Measurements from ENCODE around the gene DFFB.
A peak's percentile ranks its signal among the peaks of the same experiment; 100 is the strongest.

DFFB gene

DNA sequence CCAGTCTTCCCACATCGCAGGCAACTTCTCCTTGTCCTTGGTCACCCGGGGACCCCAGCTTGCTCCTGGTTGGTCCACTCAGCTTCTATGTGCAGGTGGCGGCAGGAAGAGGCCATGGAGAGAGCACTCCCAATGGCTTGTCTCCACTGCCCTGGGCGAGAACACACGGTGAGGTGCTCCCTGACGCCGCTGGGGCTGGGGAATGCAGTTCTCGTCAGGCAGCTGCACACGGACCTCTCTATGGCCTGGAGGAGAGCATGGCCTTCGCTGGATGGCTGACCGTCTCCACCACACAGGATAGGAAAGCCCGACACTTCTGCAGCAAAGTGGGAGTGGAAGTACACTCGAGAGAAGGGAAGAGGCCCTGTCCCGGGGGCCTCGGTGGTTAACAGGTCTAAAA is 31.0 kb downstream of the DFFB start:
- in situ Hi-C loops (cut with MboI; ENCODE audit: low sequenced_read_pairs): no loop called here
- DNase-seq (ENCODE audit: low spot score in 2 of 2): no peak

DNA sequence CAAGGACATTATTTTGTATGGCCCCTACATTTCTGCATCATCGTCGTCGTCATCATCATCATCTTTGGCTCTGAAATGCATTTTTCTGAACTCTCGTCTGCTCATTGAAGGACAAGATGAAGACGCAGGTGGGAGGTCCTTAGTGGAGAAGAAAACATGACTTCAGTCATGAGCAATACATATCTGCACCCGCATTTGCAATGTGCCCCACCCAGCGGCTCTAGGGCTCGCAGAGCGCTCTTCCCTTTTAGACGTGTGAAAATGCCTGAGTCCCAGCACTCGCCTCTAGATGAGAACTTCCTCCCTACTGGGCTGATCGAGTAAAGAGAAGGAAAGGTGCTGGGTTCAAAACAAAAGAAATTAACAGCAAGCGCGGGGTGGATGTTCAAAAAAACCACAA is 32.7 kb downstream of the DFFB start:
- no peak for DNase-seq (ENCODE audit: low spot score in 2 of 2)
- no peaks in the 10 kb centered on the region for H3K27me3 ChIP-seq (ENCODE audit: low read depth)
- in situ Hi-C loops (cut with MboI; ENCODE audit: low sequenced_read_pairs): no loop called here

More for the DNA sequence above, 31.0 kb downstream of the DFFB start:
- Histone ChIP-seq H3K4me1 (no peaks in the 10 kb centered on the region), H3K9me3 (no peaks in the 10 kb centered on the region), H3K36me3 (replicated peaks) (peaks cover 43% of the 10 kb centered on the region), H3K4me3 (no peak overlapping the region), H3K27me3 (ENCODE audit: low read depth) (no peaks in the 10 kb centered on the region)

DNA sequence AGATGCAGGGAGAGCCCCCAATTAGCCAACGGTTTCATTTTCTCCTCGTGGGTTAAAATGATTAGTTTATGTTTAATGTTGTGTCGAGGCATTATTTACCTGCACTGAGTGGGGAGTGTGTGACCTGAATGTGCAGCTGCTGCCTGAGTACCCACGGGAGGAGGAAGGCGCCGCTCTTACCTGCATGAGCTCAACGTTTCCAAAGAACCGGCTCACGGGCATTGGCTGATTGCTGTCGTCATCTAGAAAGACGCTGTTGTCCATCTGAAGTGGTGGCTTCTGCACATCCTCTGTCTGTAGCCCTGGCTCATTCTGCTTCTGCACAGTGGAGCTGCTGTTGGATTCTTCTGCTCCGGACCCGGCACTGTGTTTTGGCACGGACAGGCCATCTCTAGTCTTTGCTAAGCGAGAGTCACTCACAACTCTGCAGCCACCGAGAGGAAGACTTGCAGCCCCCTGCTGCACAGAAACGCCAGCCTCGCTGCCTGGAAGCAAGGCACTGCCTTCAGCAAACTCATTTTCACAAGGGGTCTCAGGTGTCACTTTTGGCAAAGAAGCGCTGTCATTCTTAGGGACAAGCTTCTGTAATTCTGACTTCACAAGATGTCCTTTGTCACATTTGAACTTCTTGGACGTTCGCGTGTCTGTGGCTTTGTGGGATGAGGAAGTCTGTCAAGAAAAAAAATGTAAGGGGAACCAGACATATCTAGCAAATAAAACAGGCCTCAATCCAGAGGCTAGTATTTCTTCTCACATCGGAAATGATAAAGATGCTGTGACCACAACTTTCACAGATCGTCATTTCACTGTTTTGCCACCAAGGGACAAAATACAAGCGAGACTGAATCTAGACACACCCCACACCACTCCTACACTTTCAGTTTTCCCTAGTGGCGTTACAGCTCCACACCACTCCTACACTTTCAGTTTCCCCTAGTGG is 33.4 kb downstream of the DFFB start:
- in situ Hi-C loops (cut with MboI; ENCODE audit: low sequenced_read_pairs): no loop called here
- no peak for DNase-seq (ENCODE audit: low spot score in 2 of 2)
- no peak overlapping the region for H3K4me3 ChIP-seq
- H3K4me1 ChIP-seq: no peaks in the 10 kb centered on the region
- H3K27me3 ChIP-seq (ENCODE audit: low read depth): no peaks in the 10 kb centered on the region
- no peaks in the 10 kb centered on the region for H3K9me3 ChIP-seq
- H3K36me3 ChIP-seq (replicated peaks): peaks cover 48% of the 10 kb centered on the region

More for the DNA sequence above, 32.7 kb downstream of the DFFB start:
- Histone ChIP-seq H3K4me1 (no peaks in the 10 kb centered on the region), H3K36me3 (replicated peaks) (peaks cover 46% of the 10 kb centered on the region), H3K9me3 (no peaks in the 10 kb centered on the region), H3K4me3 (no peak overlapping the region)

DNA sequence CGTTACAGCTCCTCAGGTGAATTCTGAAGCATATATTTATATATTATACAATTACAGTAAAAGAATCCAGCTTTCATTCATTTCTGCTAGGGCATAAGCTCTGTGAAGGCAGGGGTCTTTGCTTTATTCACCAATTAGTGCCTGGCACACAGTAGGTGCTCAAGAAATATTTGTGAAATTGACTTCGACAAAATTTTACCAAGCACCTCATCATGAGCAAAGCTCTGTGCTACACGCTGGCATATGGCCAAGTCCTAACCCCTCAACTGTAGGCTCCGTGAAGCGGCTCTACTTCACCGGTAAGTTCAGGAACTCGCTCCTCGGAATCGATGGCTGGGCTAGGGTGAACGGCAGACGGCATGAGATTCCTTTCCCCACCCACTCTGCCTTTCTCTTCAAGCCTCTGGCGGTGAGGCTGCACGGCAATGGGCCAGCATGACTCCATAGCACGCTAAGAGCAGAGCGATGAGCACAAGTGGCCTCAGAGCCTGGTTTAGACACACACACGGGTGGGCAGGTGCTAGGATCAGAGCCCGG is 34.1 kb downstream of the DFFB start:
- peaks cover 47% of the 10 kb centered on the region for H3K36me3 ChIP-seq (replicated peaks)
- DNase-seq (ENCODE audit: low spot score in 2 of 2): no peak

DNA sequence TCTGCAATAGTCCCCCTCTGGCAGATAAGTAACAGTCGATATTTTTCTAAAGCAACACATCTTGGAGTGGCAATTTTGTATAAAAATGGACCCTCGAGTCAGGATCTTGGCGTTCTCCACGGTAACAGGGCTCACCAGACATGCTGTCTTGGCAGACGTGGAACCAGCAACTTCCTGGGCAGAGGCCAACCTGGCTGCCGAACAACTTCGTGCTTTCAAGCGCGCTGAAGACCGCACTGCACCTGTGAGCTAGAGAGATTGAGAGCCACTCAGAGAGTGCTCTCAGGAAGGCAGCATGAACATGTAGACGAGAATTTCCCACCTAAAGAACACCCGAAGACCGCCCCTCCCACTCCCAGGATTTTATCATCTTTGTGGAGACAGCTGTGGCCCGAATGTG is 35.5 kb downstream of the DFFB start:
- Histone ChIP-seq H3K27me3 (ENCODE audit: low read depth) (no peaks in the 10 kb centered on the region), H3K4me3 (no peak overlapping the region), H3K36me3 (replicated peaks) (peaks cover 41% of the 10 kb centered on the region), H3K4me1 (no peaks in the 10 kb centered on the region), H3K9me3 (no peaks in the 10 kb centered on the region; the same call in 1 of the 2 replicates)
- no peak for DNase-seq (ENCODE audit: low spot score in 2 of 2)
- in situ Hi-C loops (cut with MboI; ENCODE audit: low sequenced_read_pairs): no loop called here

More for the DNA sequence above, 34.1 kb downstream of the DFFB start:
- Histone ChIP-seq H3K27me3 (ENCODE audit: low read depth) (no peaks in the 10 kb centered on the region), H3K4me1 (no peaks in the 10 kb centered on the region), H3K9me3 (no peaks in the 10 kb centered on the region), H3K4me3 (no peak overlapping the region)
- in situ Hi-C loops (cut with MboI; ENCODE audit: low sequenced_read_pairs): no loop called here

- no peak for DNase-seq (ENCODE audit: low spot score in 2 of 2)
- in situ Hi-C loops (cut with MboI; ENCODE audit: low sequenced_read_pairs): no loop called here
- Histone ChIP-seq H3K9me3 (peaks cover under 1% of the 10 kb centered on the region; the same call in 1 of the 2 replicates), H3K4me3 (no peak overlapping the region), H3K27me3 (ENCODE audit: low read depth) (no peaks in the 10 kb centered on the region), H3K36me3 (replicated peaks) (peaks cover 39% of the 10 kb centered on the region), H3K4me1 (no peaks in the 10 kb centered on the region)
Measured at GRCh38 chr1:3893190-3893589, 35.9 kb downstream of the DFFB start.

DNA sequence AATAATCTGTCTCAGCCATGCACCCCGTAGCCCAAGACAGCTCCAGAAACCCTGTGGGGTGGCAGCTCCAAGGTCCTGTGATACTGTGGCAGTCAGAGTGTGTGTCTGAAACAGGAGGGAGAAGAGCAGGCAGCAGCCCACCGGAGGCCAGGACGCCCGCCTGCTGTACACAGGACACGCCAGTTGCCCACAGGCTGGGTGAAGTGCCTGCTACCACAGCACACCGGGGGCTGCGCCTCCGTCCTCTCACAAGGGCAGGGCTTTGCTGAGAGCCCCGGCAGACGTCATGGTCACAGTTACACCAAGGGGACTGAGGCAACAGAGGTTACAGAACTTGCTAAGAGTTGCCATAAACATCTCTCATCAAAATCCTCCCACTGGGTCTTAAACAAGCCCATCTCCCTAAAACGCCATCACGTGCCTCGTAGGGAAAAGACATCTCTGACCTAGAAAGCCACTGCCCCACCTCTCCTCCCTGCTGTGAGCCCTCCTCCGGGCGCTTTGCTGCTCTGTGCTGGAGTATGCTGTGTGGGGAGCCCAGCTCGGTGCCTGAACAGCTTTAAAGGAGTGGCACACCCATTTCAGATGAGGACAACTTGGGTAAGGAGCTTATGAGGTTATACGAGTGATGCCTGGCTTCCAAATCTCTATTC is 37.5 kb downstream of the DFFB start:
- Histone ChIP-seq H3K27me3 (ENCODE audit: low read depth) (no peaks in the 10 kb centered on the region), H3K4me1 (no peaks in the 10 kb centered on the region), H3K36me3 (replicated peaks) (peaks cover 34% of the 10 kb centered on the region), H3K9me3 (peaks cover 5% of the 10 kb centered on the region), H3K4me3 (no peak overlapping the region)
- DNase-seq (ENCODE audit: low spot score in 2 of 2): no peak
- in situ Hi-C loops (cut with MboI; ENCODE audit: low sequenced_read_pairs): no loop called here

- Histone ChIP-seq H3K36me3 (replicated peaks) (peaks cover 30% of the 10 kb centered on the region), H3K27me3 (ENCODE audit: low read depth) (no peaks in the 10 kb centered on the region)
- no peak for DNase-seq (ENCODE audit: low spot score in 2 of 2)
Measured at GRCh38 chr1:3895279-3895950, 38.1 kb downstream of the DFFB start.

DNA sequence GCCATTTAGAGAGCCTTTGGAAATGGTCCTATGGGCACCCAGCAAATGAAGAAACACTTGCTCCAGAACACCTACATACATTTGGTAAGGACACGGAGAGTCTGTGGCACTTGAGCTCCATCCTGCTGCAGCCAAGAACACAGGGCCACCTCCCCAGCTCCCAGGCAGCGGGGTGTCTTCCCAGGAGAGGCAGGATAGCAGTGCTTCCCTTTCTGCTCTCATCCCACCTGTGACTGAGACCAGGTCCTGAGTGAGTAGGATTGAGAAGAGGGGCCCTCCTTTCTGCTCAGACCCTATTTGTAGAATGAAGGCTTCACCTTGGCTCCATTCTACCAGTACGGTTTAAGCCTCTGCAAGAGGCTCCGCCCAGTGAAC is 38.7 kb downstream of the DFFB start:
- no peak overlapping the region for H3K4me3 ChIP-seq
- in situ Hi-C loops (cut with MboI; ENCODE audit: low sequenced_read_pairs): no loop called here
- H3K4me1 ChIP-seq: no peaks in the 10 kb centered on the region
- peaks cover 5% of the 10 kb centered on the region for H3K9me3 ChIP-seq
- H3K27me3 ChIP-seq (ENCODE audit: low read depth): no peaks in the 10 kb centered on the region
- DNase-seq (ENCODE audit: low spot score in 2 of 2): no peak
- H3K36me3 ChIP-seq (replicated peaks): peaks cover 24% of the 10 kb centered on the region

More at GRCh38 chr1:3895279-3895950, 38.1 kb downstream of the DFFB start:
- in situ Hi-C loops (cut with MboI; ENCODE audit: low sequenced_read_pairs): no loop called here
- Histone ChIP-seq H3K4me3 (no peak overlapping the region), H3K9me3 (peaks cover 5% of the 10 kb centered on the region), H3K4me1 (no peaks in the 10 kb centered on the region)

DNA sequence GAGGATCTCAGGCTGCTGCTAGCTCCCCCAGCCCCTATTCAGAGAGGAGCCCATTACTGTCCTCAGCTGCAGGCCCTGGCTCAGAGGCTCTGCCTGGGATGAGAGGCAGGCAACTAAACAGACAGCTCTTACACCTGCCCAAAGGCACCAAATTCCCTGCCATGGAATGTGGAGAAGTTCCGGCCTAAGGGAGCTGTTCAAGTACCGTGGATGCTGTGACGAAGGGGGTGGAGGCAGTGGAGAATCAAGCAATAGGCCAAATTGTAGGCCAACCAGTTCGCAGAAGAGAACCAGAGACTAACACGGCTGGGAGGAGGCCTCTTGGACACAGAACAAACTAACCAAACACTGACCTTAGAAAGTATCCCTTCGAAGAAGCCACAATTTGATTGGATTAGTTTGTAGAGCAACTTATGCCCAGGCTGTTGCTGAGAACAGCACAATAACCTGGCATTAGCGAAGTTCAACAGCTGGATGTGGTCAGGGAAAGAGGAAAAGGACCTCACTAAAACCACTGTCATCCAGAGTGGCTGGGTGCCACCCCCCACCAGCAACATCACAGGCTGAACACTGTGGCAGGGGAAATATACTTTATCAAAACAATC is 39.2 kb downstream of the DFFB start:
- Histone ChIP-seq H3K4me1 (peaks cover 2% of the 10 kb centered on the region; the same call in 1 of the 2 replicates), H3K9me3 (peaks cover 5% of the 10 kb centered on the region), H3K27me3 (ENCODE audit: low read depth) (no peaks in the 10 kb centered on the region), H3K36me3 (replicated peaks) (peaks cover 19% of the 10 kb centered on the region), H3K4me3 (no peak overlapping the region)
- in situ Hi-C loops (cut with MboI; ENCODE audit: low sequenced_read_pairs): no loop called here
- DNase-seq (ENCODE audit: low spot score in 2 of 2): no peak

DNA sequence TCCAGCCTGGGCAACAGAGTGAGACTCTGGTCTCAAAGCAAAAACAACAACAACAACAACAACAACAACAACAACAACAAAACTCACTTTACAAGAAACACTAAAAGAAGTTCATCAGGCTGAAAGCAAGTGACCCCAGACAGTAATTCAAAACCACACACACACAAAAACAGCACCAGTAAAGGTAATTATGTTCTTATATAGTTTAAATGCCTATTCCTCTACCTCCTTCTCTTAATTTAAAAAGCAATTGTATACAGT is 41.1 kb downstream of the DFFB start:
- Histone ChIP-seq H3K4me3 (no peak overlapping the region), H3K36me3 (replicated peaks) (peaks cover 17% of the 10 kb centered on the region), H3K4me1 (peaks cover 2% of the 10 kb centered on the region; the same call in 1 of the 2 replicates), H3K27me3 (ENCODE audit: low read depth) (no peaks in the 10 kb centered on the region), H3K9me3 (peaks cover 5% of the 10 kb centered on the region)
- in situ Hi-C loops (cut with MboI; ENCODE audit: low sequenced_read_pairs): no loop called here
- no peak for DNase-seq (ENCODE audit: low spot score in 2 of 2)

GRCh38 chr1:3898994-3899753 is 41.9 kb downstream of the DFFB start:
- peak; percentile 5 to 36 for DNase-seq (ENCODE audit: low spot score in 2 of 2)
- H3K9me3 ChIP-seq: peaks cover 5% of the 10 kb centered on the region
- peak overlapping the region; percentile 94 for H3K4me3 ChIP-seq
- peaks cover 17% of the 10 kb centered on the region for H3K36me3 ChIP-seq (replicated peaks)
- H3K4me1 ChIP-seq: peaks cover 2% of the 10 kb centered on the region; the same call in 1 of the 2 replicates
- in situ Hi-C loops (cut with MboI; ENCODE audit: low sequenced_read_pairs): no loop called here
- no peaks in the 10 kb centered on the region for H3K27me3 ChIP-seq (ENCODE audit: low read depth)

DNA sequence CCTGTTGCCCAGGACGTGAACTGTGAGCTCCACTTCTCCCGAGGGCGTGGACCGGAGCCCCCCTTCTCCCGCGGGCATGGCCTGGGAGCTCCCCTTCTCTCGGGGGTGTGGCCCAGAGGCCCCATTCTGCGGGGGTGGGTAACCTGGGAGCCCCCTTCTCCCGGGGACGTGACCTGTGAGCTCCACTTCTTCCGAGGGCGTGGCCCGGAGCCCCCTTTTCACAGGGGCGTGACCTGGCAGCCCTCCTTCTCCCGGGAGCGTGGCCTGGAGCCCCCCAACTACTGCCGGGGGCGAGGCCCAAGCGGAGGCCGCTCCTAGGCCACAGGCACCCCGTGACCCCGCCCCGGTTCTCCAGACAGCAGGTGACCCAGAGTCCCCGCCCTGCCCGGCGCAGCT is 42.5 kb downstream of the DFFB start:
- peaks cover 2% of the 10 kb centered on the region; the same call in 1 of the 2 replicates for H3K4me1 ChIP-seq
- peaks cover 5% of the 10 kb centered on the region for H3K9me3 ChIP-seq
- peaks cover 15% of the 10 kb centered on the region for H3K36me3 ChIP-seq (replicated peaks)
- in situ Hi-C loops (cut with MboI; ENCODE audit: low sequenced_read_pairs): no loop called here
- no peak for DNase-seq (ENCODE audit: low spot score in 2 of 2)
- no peaks in the 10 kb centered on the region for H3K27me3 ChIP-seq (ENCODE audit: low read depth)
- peak overlapping the region; percentile 94 for H3K4me3 ChIP-seq

Data from HAP-1 (cell line).